MM.1S (cell line): ENCODE measurements around the gene POLR1F.

Experiments
- EZH2 ChIP-seq: fragments of 300-600 bp; sonication (generic); optimal IDR thresholded peaks from 2 replicates; pipeline ENCODE3; 2017; ENCODE audit warnings: low read depth, mild to moderate bottlenecking, antibody characterized with exemption, low read length, mixed read lengths
- EZH2phosphoT487 ChIP-seq: fragments of 300-600 bp; sonication (generic); IDR thresholded peaks from 2 replicates; pipeline ENCODE4 v1.6.1; 2018; ENCODE audit warnings: antibody characterized with exemption, low read length
- TF ChIP-seq, protein P1 (sequence below): fragments of 300-600 bp; sonication (generic); IDR thresholded peaks from 2 replicates; pipeline ENCODE4 v1.5.1; 2016; ENCODE audit warnings: antibody characterized with exemption, low read length, mixed read lengths

DNA sequence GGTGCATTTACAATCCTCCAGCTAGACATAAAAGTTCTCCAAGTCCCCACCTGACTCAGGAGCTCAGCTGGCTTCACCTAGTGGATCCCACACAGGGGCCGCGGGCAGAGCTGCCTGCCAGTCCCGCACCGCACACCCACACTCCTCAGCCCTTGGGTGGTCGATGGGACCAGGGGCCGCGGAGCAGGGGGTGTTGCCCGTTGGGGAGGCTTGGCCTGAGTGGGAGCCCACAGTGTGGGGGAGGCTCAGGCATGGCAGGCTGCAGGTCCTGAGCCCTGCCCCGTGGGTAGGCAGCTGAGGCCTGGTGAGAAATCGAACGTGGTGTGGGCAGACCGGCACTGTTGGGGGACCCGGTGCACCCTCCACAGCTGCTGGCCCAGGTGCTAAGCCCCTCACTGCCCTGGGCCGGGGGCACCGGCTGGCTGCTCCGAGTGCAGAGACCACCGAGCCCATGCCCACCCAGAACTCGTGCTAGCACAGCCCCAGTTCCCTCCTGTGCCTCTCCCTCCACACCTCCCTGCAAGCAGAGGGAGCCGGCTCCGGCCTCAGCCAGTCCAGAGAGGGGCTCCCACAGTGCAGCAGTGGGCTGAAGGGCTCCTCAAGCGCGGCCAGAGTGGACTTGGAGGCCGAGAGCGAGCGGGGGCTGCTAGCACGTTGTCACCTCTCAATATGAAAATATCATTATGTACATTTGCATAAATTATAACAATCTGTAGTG, 16.6 kb downstream of the POLR1F start:
- TF ChIP-seq, protein P1, sequence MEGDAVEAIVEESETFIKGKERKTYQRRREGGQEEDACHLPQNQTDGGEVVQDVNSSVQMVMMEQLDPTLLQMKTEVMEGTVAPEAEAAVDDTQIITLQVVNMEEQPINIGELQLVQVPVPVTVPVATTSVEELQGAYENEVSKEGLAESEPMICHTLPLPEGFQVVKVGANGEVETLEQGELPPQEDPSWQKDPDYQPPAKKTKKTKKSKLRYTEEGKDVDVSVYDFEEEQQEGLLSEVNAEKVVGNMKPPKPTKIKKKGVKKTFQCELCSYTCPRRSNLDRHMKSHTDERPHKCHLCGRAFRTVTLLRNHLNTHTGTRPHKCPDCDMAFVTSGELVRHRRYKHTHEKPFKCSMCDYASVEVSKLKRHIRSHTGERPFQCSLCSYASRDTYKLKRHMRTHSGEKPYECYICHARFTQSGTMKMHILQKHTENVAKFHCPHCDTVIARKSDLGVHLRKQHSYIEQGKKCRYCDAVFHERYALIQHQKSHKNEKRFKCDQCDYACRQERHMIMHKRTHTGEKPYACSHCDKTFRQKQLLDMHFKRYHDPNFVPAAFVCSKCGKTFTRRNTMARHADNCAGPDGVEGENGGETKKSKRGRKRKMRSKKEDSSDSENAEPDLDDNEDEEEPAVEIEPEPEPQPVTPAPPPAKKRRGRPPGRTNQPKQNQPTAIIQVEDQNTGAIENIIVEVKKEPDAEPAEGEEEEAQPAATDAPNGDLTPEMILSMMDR: no peak
- no peak for TF ChIP-seq EZH2
- no peak for TF ChIP-seq EZH2phosphoT487
